Adrenal gland (tissue), 12 donors: ENCODE measurements around the gene KCTD21. TPM values are rescaled to one million over a fixed set of nuclear protein-coding genes. Genes with fewer than 3 reads are reported as not detected.
A peak's percentile ranks its signal among the peaks of the same experiment; 100 is the strongest.

Source experiments
- DNase-seq, 7 donors: peaks; one replicate each; pipeline ENCODE4 v3.0.0-alpha.2; 2019 to 2020
- H3K27ac ChIP-seq, 5 donors: fragments of 200-600 bp; sonication (generic) in 4 of 5; 1 replicate in 3 of 5; 2 replicates in 2 of 5; pipeline versions ENCODE4 v1.5.1 to v1.8.0; 2016 to 2020; ENCODE audit warnings: mild to moderate bottlenecking in 1 of 5
- H3K27me3 ChIP-seq: fragments of 200-600 bp; 2 replicates; pipeline ENCODE4 v1.8.0; 2021
- H3K36me3 ChIP-seq, 2 donors: fragments of 200-600 bp; replicated peaks in 1 of 2; 1 replicate in 1 of 2; 2 replicates in 1 of 2; pipeline versions ENCODE4 v1.5.1 to v1.8.0; 2018 to 2022
- H3K4me1 ChIP-seq, 2 donors: fragments of 200-600 bp; replicated peaks in 1 of 2; 1 replicate in 1 of 2; 2 replicates in 1 of 2; pipeline versions ENCODE4 v1.5.1 to v1.8.0; 2018 to 2021
- H3K4me3 ChIP-seq, 4 donors: fragments of 200-600 bp; sonication (generic) in 3 of 4; one replicate each; pipeline ENCODE4 v1.5.1; 2016 to 2018
- H3K9me3 ChIP-seq, 3 donors: fragments of 200-600 bp; sonication (generic) in 1 of 3; replicated peaks in 1 of 3; 1 replicate in 2 of 3; 2 replicates in 1 of 3; pipeline versions ENCODE4 v1.5.1 to v1.8.0; 2016 to 2021
- CTCF ChIP-seq, 6 experiments: fragments of 450-650 bp in 4 of 6; fragments of 200-600 bp in 2 of 6; sonication (generic) in 1 of 6; IDR thresholded peaks; 1 replicate in 5 of 6; 2 replicates in 1 of 6; pipeline versions ENCODE4 v1.5.1 to v1.8.0; 2016 to 2021; ENCODE audit warnings: antibody characterized with exemption in 6 of 6, mild to moderate bottlenecking in 2 of 6, moderate library complexity in 1 of 6
- POLR2A ChIP-seq, 2 donors: fragments of 450-650 bp; IDR thresholded peaks; one replicate each; pipeline ENCODE4 v1.6.1; 2017; ENCODE audit warnings: antibody characterized with exemption in 2 of 2, mild to moderate bottlenecking in 2 of 2, moderate library complexity in 1 of 2
- WGBS, 4 donors: extraction: QIAGEN DNeasy Blood & Tissue Kit in 2 of 4; methylation state at CpG; one replicate each; pipeline versions ENCODE4 v1.1.5 to v1.1.7; 2013 to 2017; 5-methylcytosine and 5-hydroxymethylcytosine counted together
- intact Hi-C, 2 donors: fragments of 100-400 bp; cut with DNase I; formaldehyde crosslinking; loops; one replicate each; pipeline versions ENCODE4 v1.14.1 to v1.15.0; 2022 to 2023
- polyA plus RNA-seq, 3 donors: library from polyadenylated mRNA; stranded (reverse); fragments of 200-250 nt in 2 of 3; fragments of 350-450 nt in 1 of 3; fragmentation: Illumina TruSeq in 1 of 3; extraction: RNeasy Lipid Tissue Mini Kit (QIAGEN cat#74804) in 1 of 3; gene quantifications; one replicate each; pipeline ENCODE4 v1.2.3, GENCODE V29; 2013 to 2014
- total RNA-seq, 9 donors: library from RNA; depleted of rRNA in 4 of 9; stranded (reverse); fragments of >200 nt in 4 of 9; fragments of 120-200 nt in 1 of 9; fragmentation: NEBNext Ultra II Directional in 1 of 9; extraction: Animal tissue kit (Norgen Biotek cat#: 25700) in 1 of 9; gene quantifications; one replicate each; pipeline versions ENCODE4 v1.1.0 to v1.2.4, GENCODE V29; 2013 to 2023
- donor health status: healthy with polysubstance abuse.
- donor health status: Bipolar disorder and iron deficiency.
- donor health status: DM: yes; HTN: yes; CAD: no.
- donor health status: DM: no; HTN: no; CAD: no.
- donor health status: DM: no; HTN: no; CAD: no.
- donor health status: DM: yes; HTN: yes; CAD: no.

Gene KCTD21
- total and polyA plus RNA-seq, 12 donors: 9.3 to 54.0 (median 26.4) TPM

- intact Hi-C loops: loop anchor here in 1 of 2 donors (5.0 kb wide), 1 partner anchor 185 kb away; the partner anchor contains the start of gene GAB2
- no peaks in the 10 kb centered on the region for H3K27me3 ChIP-seq
- H3K36me3 ChIP-seq: no peaks in the 10 kb centered on the region
- H3K27ac ChIP-seq: peak overlapping the region in 4 of 5 donors; percentile 19 to 65 (median 50)
- no peaks in the 10 kb centered on the region for H3K9me3 ChIP-seq
- peaks cover 13 to 28% of the 10 kb centered on the region in 2 donors for H3K4me1 ChIP-seq
- no peak overlapping the region for H3K4me3 ChIP-seq
- TF ChIP-seq POLR2A (IDR thresholded peaks at IDR 0.05) (no peak), CTCF (IDR thresholded peaks at IDR 0.05) (no peak)
- peak in 5 of 7 donors; percentile 54 to 76 (median 67) for DNase-seq
Measured at GRCh38 chr11:78231962-78232501, 43.6 kb upstream of the KCTD21 start.

GRCh38 chr11:78230161-78230877 is 41.9 kb upstream of the KCTD21 start:
- intact Hi-C loops: loop anchor here in 1 of 2 donors (5.0 kb wide), 1 partner anchor 187 kb away; the partner anchor contains the start of gene GAB2
- H3K27ac ChIP-seq: peak overlapping the region in 1 of 5 donors; percentile 18
- WGBS, 4 donors: 85 to 90% (median 87%) methylated on average over 7 of the region's 7 CpGs
- peaks cover 13 to 35% of the 10 kb centered on the region in 2 donors for H3K4me1 ChIP-seq
- DNase-seq: peak in 1 of 7 donors; percentile 49
- H3K27me3 ChIP-seq: no peaks in the 10 kb centered on the region
- no peaks in the 10 kb centered on the region for H3K9me3 ChIP-seq
- no peak overlapping the region for H3K4me3 ChIP-seq
- peaks cover 0 to 14% of the 10 kb centered on the region in 2 donors for H3K36me3 ChIP-seq
- TF ChIP-seq CTCF (IDR thresholded peaks at IDR 0.05): no peak

- intact Hi-C loops: no loop called here
- DNase-seq: no peak
- H3K9me3 ChIP-seq: no peaks in the 10 kb centered on the region
- no peak for TF ChIP-seq CTCF (IDR thresholded peaks at IDR 0.05)
- TF ChIP-seq POLR2A (IDR thresholded peaks at IDR 0.05): no peak
- no peak overlapping the region for H3K27ac ChIP-seq
- peaks cover 13 to 35% of the 10 kb centered on the region in 2 donors for H3K4me1 ChIP-seq
- no peak overlapping the region for H3K4me3 ChIP-seq
- no peaks in the 10 kb centered on the region for H3K27me3 ChIP-seq
- H3K36me3 ChIP-seq: peaks cover 0 to 26% of the 10 kb centered on the region in 2 donors
- 87 to 98% (median 94%) methylated on average over 2 of the region's 2 CpGs for WGBS, 4 donors
Measured at GRCh38 chr11:78229106-78229505, 40.7 kb upstream of the KCTD21 start.

- intact Hi-C loops: no loop called here
- peaks cover 13 to 35% of the 10 kb centered on the region in 2 donors for H3K4me1 ChIP-seq
- H3K36me3 ChIP-seq: peaks cover 0 to 29% of the 10 kb centered on the region in 2 donors
- H3K4me3 ChIP-seq: no peak overlapping the region
- H3K9me3 ChIP-seq: no peaks in the 10 kb centered on the region
- H3K27ac ChIP-seq: no peak overlapping the region
- DNase-seq: peak in 2 of 7 donors; percentile 26 to 54
- no peaks in the 10 kb centered on the region for H3K27me3 ChIP-seq
- TF ChIP-seq CTCF (IDR thresholded peaks at IDR 0.05) (peak; percentile 26 to 64 (median 55)), POLR2A (IDR thresholded peaks at IDR 0.05) (no peak)
- WGBS, 4 donors: 94 to 100% (median 99%) methylated on average over 3 of the region's 3 CpGs
Measured at GRCh38 chr11:78228467-78228866, 40.0 kb upstream of the KCTD21 start.
